ENCODE data around the gene CXCR4.
A peak's percentile ranks its signal among the peaks of the same experiment; 100 is the strongest.
"Not testable (repeated sequence)": the region's sequence is repeated elsewhere in the genome, so short reads cannot be mapped to it uniquely, and the experiment has no call there.

CXCR4 gene

DNA sequence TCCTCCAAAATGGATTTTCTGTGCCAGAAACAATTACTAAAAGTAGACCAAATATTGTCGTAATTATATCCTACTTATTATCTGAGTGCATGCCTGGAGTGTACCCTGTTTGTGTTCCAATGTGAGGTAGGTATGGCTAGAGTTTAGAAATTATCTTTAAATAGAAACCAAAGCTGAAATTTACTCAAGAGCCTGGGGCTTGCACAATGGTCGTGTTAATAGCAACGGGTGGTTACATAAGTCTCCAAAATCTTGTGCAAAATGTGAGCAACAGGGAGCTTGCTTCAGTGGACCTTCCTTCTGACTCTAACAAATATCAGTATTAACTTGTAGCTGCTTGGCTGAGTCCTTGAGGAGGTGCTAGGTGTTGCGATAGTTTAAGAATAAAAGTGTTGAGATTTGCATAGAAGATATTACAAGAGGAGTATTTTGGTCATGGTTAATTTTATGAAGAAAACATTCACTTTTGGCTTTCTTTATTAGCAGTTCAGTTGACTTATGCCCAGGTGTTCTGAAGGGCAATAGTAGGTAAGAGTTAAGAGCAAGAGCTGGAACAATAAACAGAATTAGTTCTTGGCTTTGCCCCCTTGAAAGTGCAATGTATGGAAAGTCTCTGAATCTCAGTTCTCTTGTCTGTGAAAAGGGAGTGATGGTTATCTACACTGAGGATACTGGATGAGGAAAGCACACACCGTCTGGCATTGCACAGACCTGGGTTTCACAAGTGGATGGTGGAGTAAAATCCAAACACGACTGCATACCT, 4.6 kb downstream of the CXCR4 start:
- DNase-seq, result no peak

DNA sequence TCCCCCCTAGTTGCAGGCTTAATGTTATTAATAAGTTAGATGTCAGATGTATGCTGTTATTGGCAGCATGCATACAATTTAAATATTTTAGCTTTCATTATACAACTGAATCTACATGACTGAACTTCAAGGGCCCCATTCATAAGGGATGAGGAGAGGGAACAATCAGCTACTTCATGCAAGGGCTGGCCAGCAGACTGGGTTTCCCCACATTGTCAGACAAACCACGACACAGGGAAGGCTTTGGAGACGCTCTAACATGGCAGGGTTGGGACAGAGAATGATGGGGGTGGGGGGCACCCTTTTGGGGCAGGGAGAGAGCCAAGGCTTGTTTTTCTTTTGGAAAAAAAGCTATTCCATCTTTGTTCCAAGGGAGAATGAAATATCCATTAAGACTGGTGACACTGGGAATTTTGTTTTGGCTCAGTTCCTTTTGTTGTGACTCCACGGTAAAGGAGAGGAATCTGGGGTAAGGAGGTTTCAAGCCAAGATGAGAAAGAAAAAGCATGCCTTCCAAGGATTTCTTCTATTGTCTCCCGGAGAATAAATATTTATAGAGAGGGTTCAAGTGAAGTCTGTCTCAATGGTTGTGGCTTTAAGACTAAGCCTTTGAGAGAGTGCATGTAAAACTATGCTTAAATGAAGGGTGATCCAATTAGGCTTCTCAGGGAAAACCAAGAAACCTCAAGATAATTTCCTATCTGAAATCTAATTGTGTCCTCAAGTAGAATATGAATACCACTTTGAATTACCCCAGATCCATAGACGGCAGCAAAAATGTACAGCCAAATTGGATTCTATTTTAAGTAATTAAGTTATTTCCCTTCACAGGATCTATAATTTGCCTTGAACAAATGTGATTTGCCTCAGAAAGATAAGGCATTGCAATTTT, 5.4 kb downstream of the CXCR4 start:
- no peak for DNase-seq

- DNase-seq, result no peak
Observed at GRCh38 chr2:136111711-136112110, 6.2 kb downstream of the CXCR4 start.

GRCh38 chr2:136110526-136110925, 7.4 kb downstream of the CXCR4 start:
- no peak for DNase-seq

- DNase-seq, result peak; percentile 33
Observed at GRCh38 chr2:136108463-136108862, 9.5 kb downstream of the CXCR4 start.

DNA sequence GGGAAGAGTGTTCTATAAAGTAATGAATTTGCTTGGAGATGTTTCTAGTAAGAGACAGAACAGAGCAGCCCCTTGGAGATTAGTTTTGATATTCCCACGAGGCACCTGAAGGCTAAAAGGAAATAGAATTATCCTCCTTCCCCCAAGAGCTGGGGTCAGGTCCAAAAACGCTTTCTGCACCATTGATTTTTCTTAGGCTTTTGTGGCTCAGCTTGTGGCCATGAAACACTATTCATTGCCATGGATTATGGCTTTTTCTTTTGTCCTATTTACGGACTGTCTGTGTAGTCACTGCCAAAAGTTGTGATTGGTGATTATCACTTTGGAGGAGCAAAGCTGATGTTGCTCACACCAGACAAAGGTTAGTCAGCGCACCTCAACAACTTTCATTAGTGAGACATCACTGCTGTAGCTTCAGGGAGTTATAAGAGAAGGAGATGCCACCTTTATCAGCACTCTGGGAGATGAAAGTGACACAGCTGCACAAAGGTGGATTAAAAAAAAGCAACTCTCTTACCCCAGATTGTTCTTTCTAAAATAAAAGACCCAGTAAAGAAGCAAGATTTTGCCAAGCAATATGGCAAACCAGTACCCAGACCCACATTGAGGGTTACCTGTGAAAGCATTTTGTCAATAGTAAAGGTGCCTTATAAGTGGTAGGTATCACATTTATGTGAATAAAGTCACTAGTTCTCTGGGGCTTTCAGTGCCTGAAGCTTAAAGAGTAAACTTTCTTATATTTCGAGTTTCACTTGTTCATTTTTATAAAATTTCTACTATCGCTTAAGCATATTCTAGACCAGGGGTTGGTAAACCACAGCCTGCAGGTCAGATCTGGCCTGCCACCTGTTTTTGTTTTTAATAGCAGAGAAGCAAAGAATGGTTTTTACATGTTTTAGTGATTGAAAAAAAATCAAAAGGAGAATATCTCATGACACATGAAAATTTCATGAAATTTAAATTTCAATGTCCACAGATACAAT, 10.6 kb downstream of the CXCR4 start:
- DNase-seq, result no peak

- DNase-seq, result no peak
Observed at GRCh38 chr2:136106505-136106904, 11.4 kb downstream of the CXCR4 start.

- no peak for DNase-seq
Observed at GRCh38 chr2:136104977-136105376, 13.0 kb downstream of the CXCR4 start.

DNA sequence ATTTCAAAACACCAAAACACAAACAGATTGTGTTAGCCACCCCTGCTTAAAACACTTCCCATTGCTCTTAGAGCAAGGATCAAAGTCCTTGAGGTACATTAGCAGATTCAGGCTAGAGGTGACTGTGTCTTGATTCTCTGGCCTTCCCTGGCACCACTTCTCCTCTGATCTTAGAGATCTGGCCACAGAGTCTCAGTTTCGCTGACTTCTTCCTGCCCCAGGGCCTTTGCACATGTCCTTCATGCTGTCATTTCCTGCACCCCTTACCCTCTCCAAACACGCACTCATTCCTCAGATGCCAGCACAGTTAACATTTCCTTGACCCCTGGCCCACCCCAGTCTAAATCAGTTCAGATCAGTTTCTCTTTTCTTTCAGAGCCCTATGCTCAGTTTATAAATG, 16.9 kb downstream of the CXCR4 start:
- no peak for DNase-seq

DNA sequence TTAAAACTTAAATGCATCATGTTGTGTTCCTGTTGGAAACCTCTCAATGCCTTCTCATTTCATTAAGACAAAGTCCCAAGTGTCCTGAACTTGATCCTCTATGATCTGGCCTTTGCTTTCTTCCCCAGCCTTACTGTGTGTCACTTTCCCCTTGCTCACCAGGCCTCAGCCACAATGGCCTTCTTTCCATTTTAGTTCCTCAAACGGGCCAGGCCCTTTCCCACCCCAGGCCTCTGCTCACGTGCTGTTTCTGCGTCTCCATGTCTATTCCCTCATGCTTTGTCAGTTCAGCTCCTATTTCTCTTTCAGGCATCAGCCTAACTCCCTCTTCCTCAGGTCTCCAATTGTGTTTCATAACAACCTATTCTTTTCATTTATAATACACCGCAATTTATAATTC, 19.5 kb downstream of the CXCR4 start:
- DNase-seq, result no peak

GRCh38 chr2:136093583-136093982, 24.4 kb downstream of the CXCR4 start:
- no peak for DNase-seq

DNA sequence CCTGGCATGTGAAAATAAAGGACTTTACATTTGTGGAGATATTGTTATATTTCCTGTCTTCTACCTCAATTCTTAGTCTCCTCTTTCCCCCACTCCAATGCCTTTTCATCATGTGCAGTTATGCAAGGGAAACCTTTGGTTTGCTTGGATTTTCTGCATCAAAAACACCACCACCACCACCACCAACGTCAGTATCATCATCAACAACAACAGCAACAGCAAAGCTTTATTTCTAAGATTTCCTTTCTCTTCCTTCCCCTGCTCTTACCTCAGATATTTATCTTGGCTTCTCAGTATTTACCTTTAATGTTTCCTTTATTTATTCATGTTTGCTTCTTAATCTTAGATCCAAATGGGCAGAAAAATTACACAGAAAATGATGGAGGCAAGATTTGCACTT, 26.1 kb downstream of the CXCR4 start:
- no peak for DNase-seq

DNA sequence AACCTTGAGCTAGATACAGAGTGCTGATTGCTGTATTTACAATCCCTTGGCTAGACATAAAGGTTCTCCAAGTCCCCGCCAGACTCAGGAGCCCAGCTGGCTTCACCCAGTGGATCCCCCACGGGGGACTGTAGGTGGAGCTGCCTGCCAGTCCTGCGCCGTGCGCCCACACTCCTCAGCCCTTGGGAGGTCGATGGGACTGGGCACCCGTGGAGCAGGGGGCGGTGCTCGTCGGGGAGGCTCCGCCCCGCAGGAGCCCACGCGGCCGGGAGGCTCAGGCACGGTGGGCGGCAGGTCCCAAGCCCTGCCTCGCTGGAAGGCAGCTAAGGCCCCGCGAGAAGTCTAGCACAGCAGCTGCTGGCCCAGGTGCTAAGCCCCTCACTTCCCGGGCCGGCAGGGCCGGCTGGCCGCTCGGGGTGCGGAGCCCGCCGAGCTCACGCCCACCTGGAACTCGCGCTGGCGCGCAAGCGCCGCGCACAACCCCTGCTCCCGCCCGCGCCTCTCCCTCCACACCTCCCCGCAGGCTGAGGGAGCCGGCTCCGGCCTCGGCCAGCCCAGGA, 30.0 kb downstream of the CXCR4 start:
- DNase-seq, result not testable (repeated sequence)

DNA sequence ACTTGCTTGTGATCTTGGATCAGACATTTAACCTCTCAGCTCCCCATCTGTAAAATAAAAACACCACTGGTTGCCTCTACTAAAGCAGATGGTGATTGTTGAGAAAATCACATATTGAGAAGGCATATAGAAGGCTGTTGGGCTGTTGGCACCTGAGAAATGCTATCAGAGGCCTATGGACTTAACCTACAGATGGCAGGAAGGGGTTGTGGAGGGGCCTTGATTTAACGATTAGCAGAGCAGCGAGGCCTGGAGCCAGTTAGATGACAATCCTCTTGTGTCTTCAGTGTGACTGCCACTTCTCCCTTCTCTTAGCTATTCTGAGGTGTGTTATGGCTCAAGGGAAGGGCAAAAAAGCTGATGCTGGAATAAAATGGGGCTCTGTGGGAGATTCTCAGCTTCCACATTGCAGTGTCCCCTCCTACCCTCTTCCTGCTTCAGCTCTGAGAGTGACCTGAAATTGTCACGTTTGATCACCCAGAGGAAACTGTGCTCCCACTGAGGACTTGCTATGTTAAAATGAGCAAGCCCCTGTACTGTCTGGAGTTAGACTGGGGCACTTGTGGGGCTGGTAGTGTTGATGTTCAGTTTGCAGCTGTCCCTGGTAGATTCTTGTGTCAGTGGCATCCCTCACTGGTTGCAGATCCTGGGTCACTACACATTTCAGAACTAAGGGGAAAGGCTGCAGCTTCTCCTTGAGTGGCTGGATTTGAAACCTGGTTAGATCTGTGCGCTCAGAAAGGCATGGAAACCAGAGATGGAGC, 31.5 kb downstream of the CXCR4 start:
- no peak for DNase-seq

DNA sequence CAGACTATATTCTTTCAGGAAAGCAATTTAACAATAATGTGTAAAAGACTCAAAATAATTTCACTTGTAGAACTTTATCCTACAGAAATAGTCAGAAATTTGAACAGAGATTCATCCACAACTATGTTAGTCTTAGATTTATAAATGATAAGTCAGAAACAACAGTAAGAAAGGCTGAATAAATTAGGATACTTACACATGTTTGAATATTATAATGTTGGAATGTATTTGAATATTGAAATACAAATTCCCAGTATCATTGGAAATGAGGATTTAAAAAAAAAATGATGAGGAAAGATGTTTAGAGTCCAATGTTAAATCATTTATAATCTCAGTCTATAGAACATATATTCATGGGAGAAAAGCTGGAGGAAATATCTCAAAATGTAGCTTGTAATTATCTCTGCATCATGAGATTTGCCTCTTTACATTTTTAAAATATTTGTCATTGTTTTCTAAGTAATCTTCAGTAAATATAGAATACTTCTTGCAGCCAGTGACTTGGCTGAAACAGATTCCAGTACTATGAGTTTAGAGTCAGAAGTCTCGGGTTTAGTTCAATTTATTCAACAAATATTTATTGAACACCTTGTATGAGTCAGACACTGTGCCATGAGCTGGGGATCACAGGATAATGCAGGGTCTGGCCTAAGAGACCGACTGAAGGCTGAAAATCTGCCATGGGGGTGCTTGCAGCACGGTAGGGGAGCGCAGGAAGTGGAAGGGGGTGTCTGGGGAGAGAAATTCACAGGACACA, 32.3 kb downstream of the CXCR4 start:
- DNase-seq, result no peak

GRCh38 chr2:136081582-136082210, 36.3 kb downstream of the CXCR4 start:
- no peak for DNase-seq

GRCh38 chr2:136080114-136080513, 37.8 kb downstream of the CXCR4 start:
- no peak for DNase-seq

- no peak for DNase-seq
Observed at GRCh38 chr2:136077107-136077506, 40.8 kb downstream of the CXCR4 start.

- DNase-seq, result no peak
Observed at GRCh38 chr2:136075476-136075875, 42.5 kb downstream of the CXCR4 start.

DNA sequence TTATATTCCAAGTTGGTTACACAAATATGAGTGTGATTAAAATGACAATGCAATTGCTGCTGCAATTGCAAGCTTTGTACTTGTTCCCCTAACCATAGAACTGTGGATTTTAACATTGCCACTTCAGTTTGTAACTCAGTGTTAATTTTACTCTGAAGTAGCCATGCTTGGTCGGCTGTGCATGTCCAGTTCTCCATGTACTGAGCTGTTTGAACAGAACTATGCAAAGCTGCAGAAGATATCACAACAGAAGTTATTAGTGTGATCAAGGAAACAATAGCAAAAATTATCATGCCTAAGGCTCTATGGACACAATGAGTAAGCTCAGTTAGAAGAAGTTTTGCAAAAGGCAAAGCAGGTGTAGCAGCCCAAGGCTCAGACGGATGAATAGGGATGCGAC, 45.3 kb downstream of the CXCR4 start:
- no peak for DNase-seq

GRCh38 chr2:136071887-136072286, 46.1 kb downstream of the CXCR4 start:
- not testable (repeated sequence) for DNase-seq

All from right hindlimb (tissue), 1 donor.